T-cell (primary cell): ENCODE measurements around the gene DNALI1. TPM values are rescaled to one million over a fixed set of nuclear protein-coding genes. Genes with fewer than 3 reads are reported as not detected.

Experiments
- ATAC-seq, 4 experiments: fragments of 200-7000 bp in 3 of 4; fragments of 150-1000 bp in 1 of 4; cut with Tn5 transposase; replicated peaks in 1 of 4; 1 replicate in 3 of 4; 2 replicates in 1 of 4; pipeline ENCODE4 v1.10.0; 2021; ENCODE audit warnings: moderate library complexity in 3 of 4, mild to moderate bottlenecking in 2 of 4, moderate number of reproducible peaks in 1 of 4
- CTCF ChIA-PET, 2 donors: fragments of 300-600 bp; sonication (Branson Sonifier 250); formaldehyde crosslinking; loops; one replicate each; lab custom pipeline; 2022; ENCODE audit warnings: antibody characterized with exemption in 2 of 2; lab: Charles Lee
- POLR2A ChIA-PET, 2 donors: fragments of 300-600 bp; sonication (Branson Sonifier 250); formaldehyde crosslinking; loops; one replicate each; lab custom pipeline; 2022; ENCODE audit warnings: antibody characterized with exemption in 2 of 2; lab: Charles Lee
- DNase-seq, 35 experiments: peaks; one replicate each; pipeline versions ENCODE4 v3.0.0 to v3.0.0-alpha.2; 2013 to 2023
- H3K27ac ChIP-seq: one replicate; pipeline ENCODE4 v1.5.1; 2013; ENCODE audit warnings: low read length
- H3K27me3 ChIP-seq, 2 experiments: replicated peaks in 1 of 2; 1 replicate in 1 of 2; 2 replicates in 1 of 2; pipeline versions ENCODE4 v1.6.1 to v1.7.0; 2013; ENCODE audit warnings: low read length in 1 of 2, mixed read lengths in 1 of 2; ENCODE audit not compliant: control insufficient read depth in 2 of 2, insufficient read depth in 2 of 2; ENCODE audit errors: extremely low read depth in 1 of 2
- H3K36me3 ChIP-seq, 2 donors: 1 replicate in 1 of 2; 2 replicates in 1 of 2; pipeline versions ENCODE4 v1.6.1 to v1.7.0; 2013; ENCODE audit warnings: low read length in 1 of 2; ENCODE audit not compliant: control insufficient read depth in 2 of 2, insufficient read depth in 1 of 2; ENCODE audit errors: extremely low read depth in 1 of 2
- H3K4me1 ChIP-seq, 2 experiments: 1 replicate in 1 of 2; 2 replicates in 1 of 2; pipeline versions ENCODE4 v1.6.1 to v1.7.0; 2013; ENCODE audit warnings: low read length in 2 of 2, mixed read lengths in 1 of 2; ENCODE audit not compliant: insufficient read depth in 2 of 2, control insufficient read depth in 1 of 2; ENCODE audit errors: extremely low read depth in 1 of 2
- H3K4me3 ChIP-seq, 2 donors: 1 replicate in 1 of 2; 2 replicates in 1 of 2; pipeline versions ENCODE4 v1.5.1 to v1.7.0; 2013; ENCODE audit warnings: mild to moderate bottlenecking in 2 of 2, low read length in 1 of 2, moderate library complexity in 1 of 2; ENCODE audit not compliant: control insufficient read depth in 1 of 2; ENCODE audit errors: extremely low read depth in 1 of 2
- H3K9me3 ChIP-seq: 2 replicates; pipeline ENCODE4 v1.7.0; 2013
- H3K27ac Mint-ChIP-seq, 2 donors: one replicate each; pipeline ENCODE4 v1.8.0; 2020 to 2021; ENCODE audit warnings: mild to moderate bottlenecking in 2 of 2, mixed read lengths in 2 of 2
- H3K27me3 Mint-ChIP-seq, 2 donors: one replicate each; pipeline ENCODE4 v1.8.0; 2021 to 2022; ENCODE audit warnings: mixed read lengths in 2 of 2
- H3K36me3 Mint-ChIP-seq: one replicate; pipeline ENCODE4 v1.8.0; 2021; ENCODE audit warnings: mixed read lengths
- H3K4me1 Mint-ChIP-seq, 3 donors: one replicate each; pipeline ENCODE4 v1.8.0; 2020 to 2022; ENCODE audit warnings: mixed read lengths in 3 of 3, mild to moderate bottlenecking in 1 of 3
- H3K4me3 Mint-ChIP-seq, 3 donors: one replicate each; pipeline ENCODE4 v1.8.0; 2020 to 2022; ENCODE audit warnings: mild to moderate bottlenecking in 3 of 3, mixed read lengths in 3 of 3, moderate library complexity in 3 of 3
- H3K9me3 Mint-ChIP-seq, 3 donors: one replicate each; pipeline ENCODE4 v1.8.0; 2020 to 2022; ENCODE audit warnings: mixed read lengths in 3 of 3
- WGBS: methylation state at CpG from one replicate; pipeline ENCODE4 v1.1.5; 2013; ENCODE audit warnings: missing lambda C conversion rate; ENCODE audit not compliant: insufficient coverage; 5-methylcytosine and 5-hydroxymethylcytosine counted together
- total RNA-seq, 35 experiments: library from RNA in 6 of 35; stranded (reverse) in 6 of 35; fragments of 120-200 nt in 1 of 35; gene quantifications; one replicate each; pipeline versions ENCODE4 v1.2.1 to v1.2.4 and lab custom pipeline; 2013 to 2026

The DNALI1 gene
- total RNA-seq, 5 donors from 2014 or later (not counting 1 experiment from before 2014, with no cell fraction given), result 0.16 to 0.29 (median 0.23) TPM; not detected in 2

DNA sequence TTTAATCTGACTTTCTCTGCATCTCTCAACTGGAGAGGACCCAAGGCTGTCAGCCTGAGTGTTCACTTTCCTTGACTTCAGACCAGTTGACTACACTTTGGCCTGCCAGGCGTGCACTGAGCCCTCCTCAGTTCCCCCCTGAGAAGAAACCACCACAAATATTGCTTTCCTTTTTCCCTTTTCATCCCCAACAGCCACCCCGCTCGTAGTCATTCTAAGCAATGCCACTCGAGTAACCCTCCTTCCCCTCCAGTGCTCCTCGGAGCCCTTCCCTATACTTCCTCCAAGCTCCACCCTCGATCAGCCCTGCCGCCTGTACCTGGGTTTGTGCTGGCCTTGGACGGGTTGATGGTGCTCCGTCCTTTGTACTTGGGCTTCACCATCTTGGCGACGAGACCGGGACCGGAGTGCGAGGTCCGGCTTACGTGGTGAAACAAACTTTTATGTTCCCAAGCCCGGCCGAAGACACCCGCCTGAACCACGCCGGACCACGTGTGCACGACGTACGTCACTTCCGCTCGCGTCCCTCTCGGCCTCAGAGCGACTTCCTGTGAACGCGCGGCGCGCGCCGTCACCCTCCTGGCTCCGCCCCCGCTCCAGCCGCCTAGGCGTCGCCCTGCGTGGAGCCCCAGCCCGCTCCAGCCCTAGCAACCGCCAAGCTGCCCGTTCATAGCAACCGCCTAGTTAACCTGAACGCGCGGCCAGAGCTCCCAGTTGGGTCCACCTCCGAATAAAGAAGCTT, 38.9 kb downstream of the DNALI1 start, which contains the start of gene GNL2:
Gene GNL2, minus strand, starts transcription at position 498 of the 742 bp plus-strand sequence. Its CDS starts 115 bp downstream, at position 383.
- peak within 1 kb of the TSS; percentile 79 for H3K27ac ChIP-seq
- peak within 1 kb of the TSS; percentile 99 to 100 (median 99) for H3K4me3 Mint-ChIP-seq
- under 1% methylated on average over 50 of the region's 51 CpGs for WGBS
- H3K4me1 ChIP-seq, result peaks cover 18 to 20% of the 10 kb centered on the region in 2 experiments
- ChIA-PET CTCF (interaction anchor here in 1 of 2 donors (0.6 to 1.1 kb wide), 2 partner anchors 81 to 117 kb away, joined by 3 read pairs; no protein-coding TSS in a partner anchor), POLR2A (interaction anchor here in 1 of 2 donors (0.6 to 1.5 kb wide), 2 partner anchors 95 to 389 kb away, joined by 3 to 5 read pairs; a partner anchor contains a TSS)
- no peaks in the 10 kb centered on the region for H3K9me3 Mint-ChIP-seq
- no peaks in the 10 kb centered on the region for H3K27me3 Mint-ChIP-seq
- H3K27ac Mint-ChIP-seq, result peak within 1 kb of the TSS; percentile 93 to 97
- peak; percentile 97 to 100 (median 99) for ATAC-seq
- peaks cover 15% of the 10 kb centered on the region for H3K36me3 Mint-ChIP-seq
- H3K9me3 ChIP-seq, result no peaks in the 10 kb centered on the region
- peak within 1 kb of the TSS; percentile 69 to 94 for H3K4me3 ChIP-seq
- H3K27me3 ChIP-seq, result no peaks in the 10 kb centered on the region
- peaks cover 0 to 25% of the 10 kb centered on the region in 2 donors for H3K36me3 ChIP-seq
- DNase-seq, result peak; percentile 86 to 99 (median 94)
- H3K4me1 Mint-ChIP-seq, result peaks cover 23 to 39% (median 38%) of the 10 kb centered on the region in 3 donors

GRCh38 chr1:37596182-37596667, 39.5 kb downstream of the DNALI1 start:
- no CpG with 5 or more reads among the region's 3 CpGs for WGBS
- Mint-ChIP-seq H3K36me3 (peaks cover 9% of the 10 kb centered on the region), H3K4me3 (peak overlapping the region; percentile 99 to 100 (median 99)), H3K9me3 (no peaks in the 10 kb centered on the region), H3K4me1 (peaks cover 23 to 39% (median 38%) of the 10 kb centered on the region in 3 donors), H3K27me3 (no peaks in the 10 kb centered on the region), H3K27ac (peak overlapping the region; percentile 93 to 97)
- no peaks in the 10 kb centered on the region for H3K9me3 ChIP-seq
- ATAC-seq, result no peak
- H3K4me1 ChIP-seq, result peaks cover 18 to 20% of the 10 kb centered on the region in 2 experiments
- no peak for DNase-seq
- ChIA-PET CTCF (interaction anchor here in 1 of 2 donors (0.6 to 1.1 kb wide), 2 partner anchors 81 to 117 kb away, joined by 3 read pairs; no protein-coding TSS in a partner anchor), POLR2A (interaction anchor here in 1 of 2 donors (1.5 kb wide), 1 partner anchor 94 kb away, joined by 5 read pairs; a partner anchor contains a TSS)
- peak overlapping the region; percentile 69 to 94 for H3K4me3 ChIP-seq
- peaks cover 0 to 19% of the 10 kb centered on the region in 2 donors for H3K36me3 ChIP-seq
- peak overlapping the region; percentile 79 for H3K27ac ChIP-seq
- H3K27me3 ChIP-seq, result no peaks in the 10 kb centered on the region

GRCh38 chr1:37599940-37600339, 43.2 kb downstream of the DNALI1 start:
- no peaks in the 10 kb centered on the region for H3K9me3 Mint-ChIP-seq
- H3K9me3 ChIP-seq, result no peaks in the 10 kb centered on the region
- H3K36me3 ChIP-seq, result no peaks in the 10 kb centered on the region
- no peak overlapping the region for H3K27ac Mint-ChIP-seq
- 100% methylated on average over 3 of the region's 5 CpGs for WGBS
- ATAC-seq (no peak), DNase-seq (no peak)
- H3K36me3 Mint-ChIP-seq, result peaks cover 3% of the 10 kb centered on the region
- ChIA-PET CTCF (no interaction called here), POLR2A (no interaction called here)
- peaks cover 0 to 6% of the 10 kb centered on the region in 2 experiments for H3K27me3 ChIP-seq
- H3K4me3 ChIP-seq, result no peak overlapping the region
- H3K27me3 Mint-ChIP-seq, result peaks cover 9 to 11% of the 10 kb centered on the region in 2 donors
- H3K4me1 Mint-ChIP-seq, result peaks cover 21 to 23% (median 23%) of the 10 kb centered on the region in 3 donors
- no peak overlapping the region for H3K4me3 Mint-ChIP-seq
- no peak overlapping the region for H3K27ac ChIP-seq
- peaks cover 6 to 15% of the 10 kb centered on the region in 2 experiments for H3K4me1 ChIP-seq

- no peak overlapping the region for H3K4me3 ChIP-seq
- no peaks in the 10 kb centered on the region for H3K9me3 ChIP-seq
- peaks cover 9 to 11% of the 10 kb centered on the region in 2 donors for H3K27me3 Mint-ChIP-seq
- H3K4me1 ChIP-seq, result peaks cover 0 to 5% of the 10 kb centered on the region in 2 experiments
- H3K36me3 Mint-ChIP-seq, result no peaks in the 10 kb centered on the region
- H3K4me1 Mint-ChIP-seq, result peaks cover 6 to 8% (median 8%) of the 10 kb centered on the region in 3 donors
- no peak overlapping the region for H3K27ac ChIP-seq
- peaks cover 0 to 11% of the 10 kb centered on the region in 2 experiments for H3K27me3 ChIP-seq
- no peak overlapping the region for H3K4me3 Mint-ChIP-seq
- H3K27ac Mint-ChIP-seq, result no peak overlapping the region
- no peaks in the 10 kb centered on the region for H3K36me3 ChIP-seq
- DNase-seq (no peak), ATAC-seq (no peak)
- POLR2A ChIA-PET, result interaction anchor here in 1 of 2 donors (0.6 kb wide), 1 partner anchor 1722 kb away, joined by 4 read pairs; no protein-coding TSS in a partner anchor
- CTCF ChIA-PET, result interaction anchor here in 1 of 2 donors (0.9 to 1.3 kb wide), 2 partner anchors 32 to 80 kb away, joined by 3 read pairs; no protein-coding TSS in a partner anchor
- H3K9me3 Mint-ChIP-seq, result no peaks in the 10 kb centered on the region
Observed at GRCh38 chr1:37601441-37601840, 44.7 kb downstream of the DNALI1 start.

- ATAC-seq (peak; percentile 43 to 68 (median 61)), DNase-seq (peak in 26 of 35 experiments; percentile 4 to 65 (median 24))
- 35% methylated on average over 7 of the region's 8 CpGs for WGBS
- ChIA-PET POLR2A (interaction anchor here in 1 of 2 donors (0.7 kb wide), 1 partner anchor 76 kb away, joined by 4 read pairs; no protein-coding TSS in a partner anchor), CTCF (interaction anchor here (0.5 to 1.9 kb wide), 17 partner anchors 20 to 1662 kb away, joined by 3 to 17 read pairs (median 3); partner anchors contain the start of genes CDCA8 (in 1 of the 2) and MEAF6 (in 1 of the 2))
- no peaks in the 10 kb centered on the region for H3K36me3 ChIP-seq
- H3K27ac Mint-ChIP-seq, result no peak overlapping the region
- peaks cover 0 to 17% of the 10 kb centered on the region in 2 experiments for H3K27me3 ChIP-seq
- peaks cover 9 to 11% of the 10 kb centered on the region in 2 donors for H3K27me3 Mint-ChIP-seq
- no peak overlapping the region for H3K27ac ChIP-seq
- H3K4me3 Mint-ChIP-seq, result no peak overlapping the region
- H3K9me3 ChIP-seq, result no peaks in the 10 kb centered on the region
- no peaks in the 10 kb centered on the region for H3K36me3 Mint-ChIP-seq
- H3K9me3 Mint-ChIP-seq, result no peaks in the 10 kb centered on the region
- H3K4me1 Mint-ChIP-seq, result peaks cover 4 to 5% (median 4%) of the 10 kb centered on the region in 3 donors
- peaks cover 0 to 5% of the 10 kb centered on the region in 2 experiments for H3K4me1 ChIP-seq
- H3K4me3 ChIP-seq, result no peak overlapping the region
Observed at GRCh38 chr1:37602750-37603694, 46.3 kb downstream of the DNALI1 start.
